Left ventricle myocardium inferior (tissue), 1 donor: ENCODE results near the gene FOXE3. TPM values are rescaled to one million over a fixed set of nuclear protein-coding genes. Genes with fewer than 3 reads are reported as not detected.

Experiments used
- DNase-seq: peaks from one replicate; pipeline ENCODE4 v3.0.0-alpha.2; 2020
- H3K27ac ChIP-seq: fragments of 200-600 bp; replicated peaks from 2 replicates; pipeline ENCODE4 v1.8.0; 2021
- H3K27me3 ChIP-seq: fragments of 200-600 bp; 2 replicates; pipeline ENCODE4 v1.8.0; 2021; ENCODE audit warnings: low read depth
- H3K36me3 ChIP-seq: fragments of 200-600 bp; 2 replicates; pipeline ENCODE4 v1.8.0; 2021
- H3K4me1 ChIP-seq: fragments of 200-600 bp; 2 replicates; pipeline ENCODE4 v1.8.0; 2021
- H3K4me3 ChIP-seq: fragments of 200-600 bp; 2 replicates; pipeline ENCODE4 v1.8.0; 2021; ENCODE audit warnings: mild to moderate bottlenecking, moderate library complexity
- H3K9me3 ChIP-seq: fragments of 200-600 bp; replicated peaks from 2 replicates; pipeline ENCODE4 v1.8.0; 2021
- CTCF ChIP-seq: fragments of 200-600 bp; IDR thresholded peaks from 2 replicates; pipeline ENCODE4 v1.8.0; 2021; ENCODE audit warnings: antibody characterized with exemption, mild to moderate bottlenecking, borderline replicate concordance
- intact Hi-C: fragments of 100-400 bp; cut with micrococcal nuclease; formaldehyde crosslinking; loops from one replicate; pipeline ENCODE4 v1.11.0; 2022
- total RNA-seq: library from RNA; stranded (reverse); fragmentation: NEBNext Ultra II Directional; extraction: Animal tissue kit (Norgen Biotek cat#: 25700); gene quantifications from one replicate; pipeline ENCODE4 v1.2.1, GENCODE V29; 2021
- donor health status: DM: no; HTN: yes; CAD: no; lungs with severe emphysema.

The FOXE3 gene
- total RNA-seq, 1 donor from 2014 or later, result not detected

GRCh38 chr1:47402591-47402990 lies 13.5 kb upstream of the FOXE3 start:
- Histone ChIP-seq H3K27ac (no peak overlapping the region), H3K9me3 (no peaks in the 10 kb centered on the region), H3K36me3 (no peaks in the 10 kb centered on the region), H3K27me3 (peaks cover 93% of the 10 kb centered on the region), H3K4me3 (no peak overlapping the region), H3K4me1 (no peaks in the 10 kb centered on the region)
- no peak for DNase-seq
- TF ChIP-seq CTCF, result no peak
- intact Hi-C loops, result no loop called here

- DNase-seq, result no peak
- H3K27me3 ChIP-seq, result peaks cover 94% of the 10 kb centered on the region
- no peaks in the 10 kb centered on the region for H3K9me3 ChIP-seq
- H3K4me1 ChIP-seq, result no peaks in the 10 kb centered on the region
- no peak overlapping the region for H3K27ac ChIP-seq
- no peaks in the 10 kb centered on the region for H3K36me3 ChIP-seq
- TF ChIP-seq CTCF, result no peak
- intact Hi-C loops, result no loop called here
- H3K4me3 ChIP-seq, result no peak overlapping the region
Observed at GRCh38 chr1:47403321-47403910, 12.7 kb upstream of the FOXE3 start.

GRCh38 chr1:47405697-47406096 lies 10.4 kb upstream of the FOXE3 start:
- H3K27me3 ChIP-seq, result peaks cover 85% of the 10 kb centered on the region
- no peaks in the 10 kb centered on the region for H3K36me3 ChIP-seq
- H3K27ac ChIP-seq, result no peak overlapping the region
- H3K4me1 ChIP-seq, result no peaks in the 10 kb centered on the region
- no peaks in the 10 kb centered on the region for H3K9me3 ChIP-seq
- H3K4me3 ChIP-seq, result no peak overlapping the region
- intact Hi-C loops, result no loop called here
- DNase-seq, result no peak
- no peak for TF ChIP-seq CTCF

GRCh38 chr1:47406966-47407365 lies 9.1 kb upstream of the FOXE3 start:
- H3K4me1 ChIP-seq, result no peaks in the 10 kb centered on the region
- intact Hi-C loops, result no loop called here
- no peak for DNase-seq
- no peaks in the 10 kb centered on the region for H3K9me3 ChIP-seq
- no peak overlapping the region for H3K27ac ChIP-seq
- H3K36me3 ChIP-seq, result no peaks in the 10 kb centered on the region
- TF ChIP-seq CTCF, result no peak
- peaks cover 83% of the 10 kb centered on the region for H3K27me3 ChIP-seq
- no peak overlapping the region for H3K4me3 ChIP-seq

- H3K27ac ChIP-seq, result no peak overlapping the region
- peaks cover 83% of the 10 kb centered on the region for H3K27me3 ChIP-seq
- no peak for DNase-seq
- no peak for TF ChIP-seq CTCF
- H3K4me1 ChIP-seq, result no peaks in the 10 kb centered on the region
- intact Hi-C loops, result no loop called here
- H3K4me3 ChIP-seq, result no peak overlapping the region
- no peaks in the 10 kb centered on the region for H3K36me3 ChIP-seq
- H3K9me3 ChIP-seq, result no peaks in the 10 kb centered on the region
Observed at GRCh38 chr1:47407481-47407880, 8.6 kb upstream of the FOXE3 start.
